K562 (cell line): ENCODE measurements around the gene CELF4. TPM values are rescaled to one million over a fixed set of nuclear protein-coding genes. Genes with fewer than 3 reads are reported as not detected.

Experiments
- AFF4 ChIP-seq: sonication (generic); formaldehyde crosslinking; IDR thresholded peaks from 2 replicates; pipeline ENCODE4 v1.8.0; 2023; ENCODE audit warnings: mild to moderate bottlenecking, missing genetic modification reagents
- ARID4B ChIP-seq: sonication (generic); formaldehyde crosslinking; IDR thresholded peaks from 2 replicates; pipeline ENCODE4 v1.8.0; 2022; ENCODE audit warnings: mild to moderate bottlenecking, missing genetic modification reagents
- CBFB ChIP-seq: sonication (generic); formaldehyde crosslinking; IDR thresholded peaks from 2 replicates; pipeline ENCODE4 v1.4.0; 2020; ENCODE audit warnings: mild to moderate bottlenecking, missing genetic modification reagents
- CREB5 ChIP-seq: fragments of 250-450 bp; sonication (Bioruptor Pico); IDR thresholded peaks from 2 replicates; pipeline ENCODE4 v1.5.0; 2020; ENCODE audit warnings: mild to moderate bottlenecking
- ETV1 ChIP-seq: fragments of 450-650 bp; conservative IDR thresholded peaks from 2 replicates; pipeline ENCODE4 v1.6.1; 2016; ENCODE audit warnings: missing genetic modification characterization, control low read depth, low read depth, missing compliant biosample characterization
- ILK ChIP-seq: fragments of 450-650 bp; IDR thresholded peaks from 2 replicates; pipeline ENCODE4 v1.6.1; 2016; ENCODE audit warnings: missing genetic modification characterization, low read depth, mild to moderate bottlenecking, missing compliant biosample characterization, moderate library complexity, borderline replicate concordance
- MCM3 ChIP-seq: fragments of 450-650 bp; IDR thresholded peaks from 2 replicates; pipeline ENCODE4 v1.6.1; 2016
- MEIS2 ChIP-seq: fragments of 450-650 bp; IDR thresholded peaks from 2 replicates; pipeline ENCODE4 v1.6.1; 2014; ENCODE audit warnings: mild to moderate bottlenecking; ENCODE audit not compliant: partially characterized antibody
- NCOA2 ChIP-seq, 2 experiments: fragments of 450-650 bp; IDR thresholded peaks; 2 replicates each; pipeline ENCODE4 v1.6.1; 2018; ENCODE audit warnings: mild to moderate bottlenecking in 2 of 2, moderate library complexity in 1 of 2; ENCODE audit not compliant: partially characterized antibody in 2 of 2
- PYGO2 ChIP-seq: fragments of 450-650 bp; IDR thresholded peaks from 2 replicates; pipeline ENCODE4 v1.6.1; 2016; ENCODE audit warnings: mild to moderate bottlenecking, missing genetic modification characterization, moderate library complexity, missing compliant biosample characterization
- RFX1 ChIP-seq: fragments of 450-650 bp; IDR thresholded peaks from 2 replicates; pipeline ENCODE4 v1.6.1; 2016; ENCODE audit warnings: mild to moderate bottlenecking, moderate library complexity
- RNF2 ChIP-seq: sonication (generic); IDR thresholded peaks from 2 replicates; pipeline ENCODE4 v1.6.1; 2016
- SREBF1 ChIP-seq: fragments of 150-350 bp; IDR thresholded peaks from 2 replicates; pipeline ENCODE4 v1.6.1; 2014; ENCODE audit warnings: antibody characterized with exemption, low read depth, low read length, borderline replicate concordance
- TAF1 ChIP-seq: IDR thresholded peaks from 2 replicates; pipeline ENCODE4 v1.6.1; 2011; ENCODE audit warnings: mild to moderate bottlenecking, low read length, moderate library complexity; ENCODE audit not compliant: insufficient read depth, control insufficient read depth, severe bottlenecking; ENCODE audit errors: extremely low read depth
- TCF7 ChIP-seq: sonication (generic); IDR thresholded peaks from 2 replicates; pipeline ENCODE4 v1.6.1; 2016; ENCODE audit warnings: antibody characterized with exemption, borderline replicate concordance
- ZBTB7A ChIP-seq: IDR thresholded peaks from 2 replicates; pipeline ENCODE4 v1.6.1; 2011; ENCODE audit warnings: low read depth, mild to moderate bottlenecking, low read length, moderate library complexity, borderline replicate concordance; ENCODE audit not compliant: control insufficient read depth
- ZNF311 ChIP-seq: fragments of 250-450 bp; sonication (Bioruptor Pico); IDR thresholded peaks from 2 replicates; pipeline ENCODE4 v1.4.0; 2020; ENCODE audit warnings: mild to moderate bottlenecking, moderate library complexity
- polyA plus RNA-seq, 8 experiments: library from polyadenylated mRNA; depleted of rRNA in 4 of 8; stranded (reverse) in 5 of 8; unstranded in 3 of 8; fragments of >200 nt; fragmentation: Nextera tagmentation in 2 of 8; fragmentation: Illumina TruSeq in 1 of 8; extraction: Ambion mirVana in 2 of 8; extraction: Trizol in 1 of 8; gene quantifications; 2 replicates each; pipeline versions ENCODE4 v1.2.1 to v1.2.3, GENCODE V29; 2011 to 2014; ENCODE audit warnings: inconsistent platforms in 1 of 8, missing spikeins in 1 of 8
- total RNA-seq, 7 experiments: library from RNA; depleted of rRNA in 6 of 7; stranded (reverse); fragments of >200 nt in 6 of 7; fragmentation: Illumina TruSeq in 2 of 7; extraction: Trizol in 2 of 7; gene quantifications; 2 replicates each; pipeline versions ENCODE4 v1.2.1 to v1.2.3, GENCODE V29; 2011 to 2021; ENCODE audit warnings: low replicate concordance in 1 of 7

CELF4 gene
- total and polyA plus RNA-seq, 9 of the 15 experiments (the other 6 are each of a cell fraction or from before 2014, with no cell fraction given), result 0.04 to 0.24 (median 0.07) TPM; not detected in 3

- no peak for TF ChIP-seq TAF1
- no peak for TF ChIP-seq ZBTB7A
- 0 out of 2 replicates have a peak, but pooled peaks have one; percentile 9 for TF ChIP-seq ILK
- TF ChIP-seq ZNF311 (CRISPR knock-in tag), result peak; percentile 89
- TF ChIP-seq ETV1, result no peak
- no peak for TF ChIP-seq MCM3
- peak; percentile 69; the same call in 1 of the 2 replicates for TF ChIP-seq PYGO2
- peak; percentile 63; the same call in 1 of the 2 replicates for TF ChIP-seq CBFB (CRISPR knock-in tag)
- no peak for TF ChIP-seq TCF7
- TF ChIP-seq MEIS2, result peak; percentile 18
- TF ChIP-seq RFX1, result no peak
- 0 out of 2 replicates have a peak, but pooled peaks have one; percentile 27 for TF ChIP-seq CREB5 (CRISPR knock-in tag)
- TF ChIP-seq AFF4 (CRISPR knock-in tag), result peak; percentile 99
- peak; percentile 99 for TF ChIP-seq ARID4B (CRISPR knock-in tag)
- no peak for TF ChIP-seq NCOA2 (IDR thresholded peaks at IDR 0.05; ENCODE audit: partially characterized antibody in 2 of 2)
- TF ChIP-seq RNF2, result no peak
- TF ChIP-seq SREBF1, result peak; percentile 93; the same call in 1 of the 2 replicates
Observed at GRCh38 chr18:37270038-37270665, 295.4 kb downstream of the CELF4 start (continued).
